Measurements from ENCODE around the gene PRKRA.
"Not testable (repeated sequence)": the region's sequence is repeated elsewhere in the genome, so short reads cannot be mapped to it uniquely, and the experiment has no call there.

PRKRA gene

DNA sequence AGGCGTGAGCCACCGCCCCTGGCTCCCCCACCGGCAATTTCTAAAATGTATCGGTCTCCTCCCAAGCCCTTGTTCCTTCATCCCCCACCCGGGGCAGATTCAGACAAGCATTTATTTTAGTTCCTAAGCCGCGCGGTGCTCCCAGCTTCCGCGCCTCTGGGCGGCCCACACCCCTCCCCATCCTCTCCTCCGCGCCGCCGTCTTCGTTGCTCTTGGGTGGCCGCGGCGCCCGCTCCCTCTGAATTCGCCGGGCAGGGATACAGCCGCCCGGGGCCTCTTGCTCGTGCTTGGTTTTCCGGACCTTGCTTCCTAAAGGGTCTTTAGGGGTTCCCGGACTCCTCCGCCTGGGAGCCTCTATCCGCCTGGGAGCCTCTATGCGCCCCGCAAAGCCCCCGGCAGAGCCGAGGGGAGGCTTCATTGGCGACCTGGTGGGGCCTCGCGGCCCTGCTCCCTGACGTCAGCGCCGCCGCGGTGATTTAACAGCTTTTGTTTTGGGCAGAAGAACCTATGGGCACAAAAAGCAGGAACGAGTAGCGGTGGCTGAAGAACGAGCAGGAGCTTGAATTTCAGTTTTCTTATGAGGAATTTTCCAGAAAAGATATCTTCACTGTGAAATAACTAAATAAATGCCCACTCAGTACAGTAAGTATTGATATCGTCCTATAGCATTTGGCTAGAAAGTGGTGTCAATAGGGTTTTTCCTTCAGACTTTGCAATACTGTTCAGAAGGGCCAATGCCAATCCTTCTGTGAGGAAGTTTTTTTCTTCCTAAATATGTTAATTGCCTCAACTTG lies 37.3 kb downstream of the PRKRA start:
- peak; percentile 73 for DNase-seq (ENCODE audit: low spot score)

DNA sequence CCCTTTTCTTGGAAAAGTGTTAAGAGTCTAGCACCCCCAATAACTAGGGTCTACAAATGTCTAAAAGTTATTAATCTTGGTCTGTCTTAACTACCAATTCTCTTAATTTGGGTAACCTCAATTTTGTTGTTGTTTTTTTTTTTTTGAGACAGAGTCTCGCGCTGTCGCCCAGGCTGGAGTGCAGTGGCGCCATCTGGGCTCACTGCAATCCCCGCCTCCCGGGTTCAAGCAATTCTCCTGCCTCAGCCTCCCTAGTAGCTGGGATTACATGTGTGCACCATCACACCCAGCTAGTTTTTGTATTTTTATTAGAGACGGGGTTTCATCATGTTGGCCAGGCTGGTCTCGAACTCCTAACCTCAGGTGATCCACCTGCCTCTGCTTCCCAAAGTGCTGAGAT lies 38.5 kb downstream of the PRKRA start:
- DNase-seq (ENCODE audit: low spot score): not testable (repeated sequence)

DNA sequence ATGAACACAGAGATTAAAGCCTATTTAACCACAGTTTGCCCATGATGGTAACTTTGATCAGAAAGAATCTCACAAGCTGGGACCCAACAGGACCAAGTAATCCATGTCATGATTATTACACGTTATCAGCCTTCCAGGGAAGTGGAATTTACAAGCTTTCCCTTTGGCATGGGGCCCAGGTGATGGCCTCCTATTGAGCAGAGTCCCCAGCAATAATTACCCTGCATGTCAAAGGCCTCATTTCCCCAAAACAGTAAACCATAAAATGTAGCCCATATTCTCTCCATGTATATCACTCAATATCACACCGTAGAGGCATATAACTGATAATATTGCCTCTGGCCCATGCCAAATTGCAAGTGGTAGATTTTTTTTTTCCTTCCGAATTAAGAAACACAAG lies 38.9 kb downstream of the PRKRA start:
- peak; percentile 32 for DNase-seq (ENCODE audit: low spot score)

DNA sequence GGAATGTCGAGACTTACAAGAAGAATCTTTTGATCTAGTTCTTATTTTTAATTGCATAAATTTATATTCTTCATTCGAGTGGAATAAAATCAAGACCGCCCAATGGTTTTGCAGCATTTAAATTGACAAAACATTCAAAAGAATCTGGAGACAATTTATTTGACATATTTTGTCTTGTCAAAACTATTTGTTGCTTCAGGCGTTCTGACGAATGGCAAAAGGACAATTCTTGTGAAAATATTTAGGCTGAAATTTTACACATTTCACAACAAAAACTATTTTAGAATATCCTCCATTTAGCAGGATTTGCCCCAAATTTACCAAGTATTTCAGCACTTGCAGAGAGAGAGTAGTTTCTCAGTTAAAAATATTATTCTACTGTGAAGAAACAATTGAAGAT lies 41.7 kb downstream of the PRKRA start:
- DNase-seq (ENCODE audit: low spot score): no peak

DNA sequence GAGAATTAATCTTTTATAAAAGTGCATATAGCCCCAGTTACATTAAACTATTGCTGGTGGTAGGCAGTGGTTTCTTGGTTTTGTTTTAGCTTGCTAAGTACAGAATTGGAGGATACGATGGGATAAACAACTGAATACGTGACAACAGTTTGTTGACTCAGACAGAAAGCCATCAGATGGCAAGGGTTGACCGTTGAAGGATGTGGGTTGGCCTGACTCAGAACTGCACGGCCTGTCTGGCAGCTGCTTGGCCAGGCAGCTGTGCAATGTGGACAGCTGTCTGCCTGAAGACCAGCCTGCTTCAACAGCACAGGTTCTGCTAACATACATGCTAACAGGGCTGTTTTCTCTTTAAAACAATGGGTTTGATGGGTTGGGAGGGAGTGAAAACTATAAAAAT lies 46.6 kb downstream of the PRKRA start:
- no peak for DNase-seq (ENCODE audit: low spot score)

DNA sequence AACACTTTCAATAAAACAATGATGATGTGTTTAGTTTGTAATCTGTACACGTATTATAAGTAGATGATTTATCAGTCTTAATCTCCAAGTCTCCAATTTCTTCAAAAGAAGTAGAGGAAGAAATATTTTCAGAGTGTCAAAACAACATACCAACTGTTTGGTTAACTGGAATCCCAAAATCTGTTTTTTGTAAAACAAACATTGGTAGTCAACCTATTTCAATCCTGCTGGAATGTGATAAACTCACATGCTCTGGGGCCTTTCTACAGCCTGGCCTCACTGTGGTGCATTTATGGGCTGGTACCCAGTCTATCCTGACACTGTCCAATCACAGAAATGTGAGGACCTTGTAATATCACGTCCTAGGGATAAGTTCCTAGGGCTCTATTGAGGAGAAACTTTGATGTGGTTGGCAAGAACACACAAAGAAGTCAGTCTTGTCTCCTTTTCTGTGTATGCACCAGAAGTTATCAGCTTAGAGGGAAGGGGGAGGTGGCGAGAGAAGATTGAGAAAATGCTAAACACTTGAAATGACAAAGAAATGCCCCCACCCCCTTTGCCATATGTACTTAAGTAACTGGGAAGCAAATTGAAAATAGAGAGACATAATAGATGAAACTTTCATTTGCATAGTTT lies 47.2 kb downstream of the PRKRA start:
- DNase-seq (ENCODE audit: low spot score): no peak

DNA sequence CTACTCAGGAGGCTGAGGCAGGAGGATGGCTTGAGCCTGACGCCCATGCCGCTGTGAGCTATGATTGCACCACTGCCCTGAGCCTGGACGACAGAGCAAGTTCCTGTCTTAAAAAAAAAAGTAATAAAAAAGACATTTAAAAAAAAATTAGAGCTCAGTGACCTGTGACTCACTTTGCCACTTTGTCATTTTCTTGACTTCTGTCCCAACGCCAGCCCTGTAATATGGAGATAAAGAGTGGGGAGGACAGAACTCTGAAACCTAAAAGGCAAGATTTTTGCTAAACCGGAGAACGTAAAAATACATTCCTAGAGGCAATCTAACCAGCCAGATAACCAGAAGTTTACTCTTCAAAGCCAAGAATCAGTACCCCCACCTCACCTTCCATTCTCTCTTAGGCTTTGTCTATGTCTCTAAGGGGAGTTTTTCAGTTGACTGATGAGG lies 49.0 kb downstream of the PRKRA start:
- no peak for DNase-seq (ENCODE audit: low spot score)

DNA sequence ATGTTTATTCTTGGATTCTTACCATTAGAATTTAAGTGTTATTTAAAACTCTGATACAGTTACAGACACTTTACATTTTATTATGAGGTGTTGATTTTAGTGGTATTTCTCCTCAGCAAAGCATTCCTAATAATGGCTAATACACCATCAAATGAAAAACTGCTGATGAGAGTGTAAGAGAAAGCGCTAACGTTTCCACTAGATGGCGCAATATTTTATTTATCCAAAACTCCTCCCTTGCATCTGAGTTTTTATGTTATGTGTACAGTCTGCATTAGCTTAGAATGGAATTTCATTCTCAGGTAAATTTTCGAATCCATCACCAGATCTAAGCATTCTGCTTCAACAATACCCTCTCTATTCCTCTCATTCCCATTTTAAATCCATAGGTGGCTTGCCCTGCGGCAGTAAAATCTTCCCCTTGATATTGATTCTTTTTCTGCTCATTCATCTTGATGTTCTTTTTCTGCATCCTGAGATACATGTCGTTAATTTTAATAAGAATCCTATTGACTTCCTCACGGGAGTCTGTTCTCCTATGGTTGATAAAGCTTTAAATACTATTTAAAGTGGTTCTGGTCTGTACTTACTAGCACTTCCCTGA lies 53.9 kb downstream of the PRKRA start:
- peak; percentile 61 for DNase-seq (ENCODE audit: low spot score)

DNA sequence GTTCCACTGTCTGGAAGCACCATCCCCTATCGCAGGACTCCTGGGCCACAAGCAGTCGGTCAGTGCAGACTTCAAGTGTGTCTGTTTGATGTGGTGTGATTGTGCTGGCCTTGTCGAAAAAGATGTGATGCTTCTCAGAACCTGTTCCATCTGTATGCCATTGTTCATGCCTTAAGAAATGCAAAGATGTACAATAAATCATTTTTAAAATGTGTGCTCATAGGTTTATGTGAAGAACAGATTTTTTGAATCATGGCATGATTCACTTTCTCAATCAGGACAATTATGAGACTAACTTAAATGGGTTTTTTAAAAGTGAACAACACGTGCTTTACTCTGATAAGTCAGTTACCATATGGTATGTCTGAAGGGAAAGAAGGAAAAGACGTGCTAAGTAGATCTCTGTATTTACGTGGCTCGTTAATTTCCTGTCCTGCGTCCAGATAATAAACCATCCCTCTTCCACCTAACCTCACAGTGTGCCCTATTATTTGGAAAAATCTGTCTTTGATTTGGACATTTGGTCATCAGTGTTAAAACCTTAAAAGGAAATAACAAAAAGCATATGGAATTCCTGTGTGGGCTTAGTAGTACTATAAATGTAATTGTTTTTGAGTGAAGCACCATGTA lies 54.9 kb downstream of the PRKRA start:
- no peak for DNase-seq (ENCODE audit: low spot score)

DNA sequence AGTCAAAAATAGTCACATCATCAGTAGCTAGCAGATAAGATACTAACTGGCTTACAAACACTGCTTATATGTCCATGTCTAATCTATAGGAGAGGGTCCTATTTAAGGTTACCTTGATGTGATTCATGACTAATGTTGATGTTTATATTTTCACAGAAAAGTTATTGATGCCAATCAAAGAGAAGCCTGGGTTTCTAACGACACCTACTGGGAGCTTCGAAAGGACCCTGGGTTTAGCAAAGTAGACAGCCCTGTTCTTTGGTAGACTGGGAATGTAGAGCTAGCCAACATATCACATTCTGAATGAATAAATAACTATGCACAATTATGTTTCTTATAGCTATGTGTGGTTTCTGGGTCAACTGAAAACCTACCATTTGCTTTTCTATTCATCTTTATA lies 55.7 kb downstream of the PRKRA start:
- DNase-seq (ENCODE audit: low spot score): no peak

DNA sequence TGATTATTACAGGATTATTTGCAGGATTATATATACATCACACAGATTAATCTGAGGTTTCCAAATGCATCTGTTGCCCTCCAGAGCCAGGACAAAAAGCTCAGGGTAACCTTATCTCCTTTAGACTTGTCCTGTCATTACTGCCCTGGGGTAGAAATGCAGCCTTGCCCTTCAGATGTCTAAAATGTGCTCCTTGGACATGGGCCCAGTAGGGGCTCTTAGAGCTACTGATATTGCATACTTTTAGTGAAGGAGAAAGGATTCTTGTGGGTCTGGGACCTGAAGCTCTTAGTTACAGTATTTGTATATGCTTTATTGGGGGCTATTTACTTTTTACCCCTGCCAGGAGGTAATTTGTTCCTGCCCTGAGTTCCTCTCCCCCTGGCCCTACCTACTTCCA lies 56.1 kb downstream of the PRKRA start:
- no peak for DNase-seq (ENCODE audit: low spot score)

DNA sequence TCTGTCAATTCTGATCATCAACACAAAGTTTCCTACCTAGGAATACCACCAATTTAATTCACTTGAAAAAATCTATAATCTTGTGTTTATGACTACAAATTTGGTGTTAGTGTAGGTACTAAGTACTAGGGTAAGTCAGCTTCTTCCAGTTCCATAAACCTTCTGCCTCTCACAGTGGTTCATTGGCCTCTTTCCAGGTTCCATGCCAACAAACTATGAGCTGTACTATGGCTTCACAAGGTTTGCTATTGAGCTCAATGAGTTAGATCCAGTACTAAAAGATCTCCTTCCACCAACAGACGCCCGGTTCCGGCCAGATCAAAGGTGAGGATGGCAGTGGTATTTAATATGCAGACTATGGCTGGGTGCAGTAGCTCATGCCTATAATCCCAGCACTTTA lies 58.8 kb downstream of the PRKRA start:
- DNase-seq (ENCODE audit: low spot score): no peak

DNA sequence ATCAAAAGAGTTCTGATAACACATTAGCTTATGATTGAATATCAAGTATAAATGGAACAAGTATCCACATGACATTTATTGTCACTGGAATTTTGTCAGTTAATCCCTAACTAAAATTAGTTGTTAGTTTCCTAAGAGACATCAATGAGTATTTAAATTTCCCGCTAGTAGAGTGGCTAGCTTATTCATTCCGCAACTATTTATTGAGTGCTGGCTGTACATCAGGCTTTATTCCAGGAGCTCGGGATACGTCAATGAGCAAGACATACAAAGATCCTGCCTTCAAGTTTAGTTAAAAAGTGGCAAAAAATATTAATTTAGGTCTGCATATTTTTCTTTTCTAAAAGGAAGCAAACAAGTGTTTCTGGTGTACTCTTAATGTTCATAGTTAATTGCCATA lies 59.3 kb downstream of the PRKRA start:
- DNase-seq (ENCODE audit: low spot score): no peak

DNA sequence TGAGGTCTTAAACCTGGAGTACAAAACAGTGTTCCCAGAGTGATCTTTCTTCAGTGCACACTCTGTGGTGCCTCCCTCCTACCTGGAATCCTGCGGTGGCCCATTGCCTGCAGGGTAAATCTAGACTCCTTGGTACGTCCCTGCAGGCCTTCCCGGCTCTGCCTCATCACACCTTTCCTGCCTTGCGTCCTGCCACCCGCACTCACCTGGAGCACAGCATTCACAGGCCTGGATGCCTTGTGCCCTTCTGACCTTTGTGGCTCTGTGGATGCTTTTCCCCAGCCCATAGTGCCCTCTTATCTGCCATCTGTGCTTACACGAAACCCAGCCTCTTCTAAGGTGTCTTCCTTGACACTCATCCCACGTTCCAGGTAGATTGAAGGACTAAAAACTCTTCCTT lies 62.7 kb downstream of the PRKRA start:
- DNase-seq (ENCODE audit: low spot score): no peak

DNA sequence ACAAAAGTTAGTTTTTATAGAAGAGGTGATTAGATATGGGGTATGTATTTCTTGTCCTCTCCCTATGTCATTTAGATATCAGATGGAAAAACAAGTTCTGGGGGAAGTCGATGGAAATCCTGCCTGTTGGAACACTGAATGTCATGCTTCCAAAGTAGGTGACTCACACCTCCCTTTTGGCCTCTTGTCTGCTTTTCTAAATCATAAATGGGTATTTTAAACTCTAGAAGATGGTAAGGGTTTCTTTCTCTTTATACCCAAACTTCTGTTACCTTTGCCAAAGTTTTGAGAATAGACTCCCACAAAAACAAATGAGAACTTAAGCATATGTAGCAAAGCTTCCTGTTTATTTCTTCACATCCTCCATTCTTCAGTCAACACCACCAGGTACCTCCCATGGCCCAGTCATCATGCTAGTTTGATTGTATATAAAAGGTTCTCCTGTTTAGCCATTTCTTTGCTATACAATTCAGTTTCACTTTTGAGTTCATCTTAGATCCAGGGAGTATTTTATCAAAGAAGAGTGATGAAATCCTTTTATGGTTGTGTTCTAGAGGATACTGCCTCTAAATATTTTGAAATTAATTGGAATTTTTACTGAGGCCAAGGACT lies 63.9 kb downstream of the PRKRA start:
- no peak for DNase-seq (ENCODE audit: low spot score)

DNA sequence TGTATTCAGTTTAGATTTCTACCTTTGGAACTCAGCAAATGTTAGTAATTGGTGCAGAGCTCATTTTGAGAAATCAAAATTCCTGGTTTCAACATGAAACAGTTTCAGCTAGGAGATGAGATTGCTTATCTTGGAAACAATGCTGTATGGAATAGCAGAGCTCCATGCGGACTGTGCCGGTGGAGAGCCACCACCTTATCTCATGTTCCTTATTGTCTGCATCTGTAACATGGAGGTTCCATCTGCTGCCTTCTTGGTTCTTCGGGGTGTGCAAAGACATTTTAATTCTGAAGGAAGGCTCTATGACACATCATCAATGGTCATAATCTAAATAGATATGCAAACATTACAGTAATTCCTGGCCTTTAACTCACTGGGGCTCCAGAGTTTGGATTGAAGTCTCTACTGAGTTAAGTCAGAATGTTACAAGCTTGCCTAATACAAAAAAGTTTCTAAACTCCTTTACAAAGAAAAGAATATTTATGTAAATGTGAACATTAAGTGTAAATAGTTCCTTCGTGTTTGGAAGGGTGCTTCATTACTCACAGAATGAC lies 65.3 kb downstream of the PRKRA start:
- DNase-seq (ENCODE audit: low spot score): no peak

DNA sequence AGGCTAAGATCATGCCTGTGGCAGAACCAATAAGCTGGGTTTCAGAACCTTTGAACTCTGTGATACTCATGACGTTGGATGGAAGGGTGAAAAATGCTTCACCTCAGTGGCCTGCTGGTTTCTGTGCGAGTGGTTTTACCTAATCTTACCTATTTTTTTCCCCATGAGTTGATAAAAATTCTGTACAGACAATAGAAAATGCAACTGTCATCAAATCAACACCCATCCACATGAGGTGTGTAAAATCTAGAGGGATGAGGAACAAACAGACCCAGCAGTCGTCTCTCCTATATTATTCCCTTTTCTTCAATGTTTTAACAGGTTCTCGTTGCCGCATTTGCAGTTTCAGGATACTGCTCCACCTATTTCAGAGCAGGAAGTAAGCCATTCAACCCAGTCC lies 67.3 kb downstream of the PRKRA start:
- DNase-seq (ENCODE audit: low spot score): no peak
